ENCODE measurements around the gene NEDD4L. TPM values are rescaled to one million over a fixed set of nuclear protein-coding genes. Genes with fewer than 3 reads are reported as not detected.

The NEDD4L gene
- total RNA-seq, 6 experiments from 2014 or later = 11.2 to 28.1 (median 15.7) TPM

- Mint-ChIP-seq H3K9me3 (no peaks in the 10 kb centered on the region), H3K36me3 (ENCODE audit: low read depth) (no peaks in the 10 kb centered on the region), H3K4me1 (ENCODE audit: low read depth) (peaks cover 86% of the 10 kb centered on the region), H3K27me3 (ENCODE audit: insufficient read depth) (no peaks in the 10 kb centered on the region; the same call in 1 of the 2 replicates), H3K27ac (no peak overlapping the region), H3K4me3 (no peak overlapping the region)
- DNase-seq = no peak
- TF ChIP-seq, protein P1, sequence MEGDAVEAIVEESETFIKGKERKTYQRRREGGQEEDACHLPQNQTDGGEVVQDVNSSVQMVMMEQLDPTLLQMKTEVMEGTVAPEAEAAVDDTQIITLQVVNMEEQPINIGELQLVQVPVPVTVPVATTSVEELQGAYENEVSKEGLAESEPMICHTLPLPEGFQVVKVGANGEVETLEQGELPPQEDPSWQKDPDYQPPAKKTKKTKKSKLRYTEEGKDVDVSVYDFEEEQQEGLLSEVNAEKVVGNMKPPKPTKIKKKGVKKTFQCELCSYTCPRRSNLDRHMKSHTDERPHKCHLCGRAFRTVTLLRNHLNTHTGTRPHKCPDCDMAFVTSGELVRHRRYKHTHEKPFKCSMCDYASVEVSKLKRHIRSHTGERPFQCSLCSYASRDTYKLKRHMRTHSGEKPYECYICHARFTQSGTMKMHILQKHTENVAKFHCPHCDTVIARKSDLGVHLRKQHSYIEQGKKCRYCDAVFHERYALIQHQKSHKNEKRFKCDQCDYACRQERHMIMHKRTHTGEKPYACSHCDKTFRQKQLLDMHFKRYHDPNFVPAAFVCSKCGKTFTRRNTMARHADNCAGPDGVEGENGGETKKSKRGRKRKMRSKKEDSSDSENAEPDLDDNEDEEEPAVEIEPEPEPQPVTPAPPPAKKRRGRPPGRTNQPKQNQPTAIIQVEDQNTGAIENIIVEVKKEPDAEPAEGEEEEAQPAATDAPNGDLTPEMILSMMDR (IDR thresholded peaks at IDR 0.05) = no peak
Measured at GRCh38 chr18:58217052-58217451, 173.0 kb downstream of the NEDD4L start.

DNA sequence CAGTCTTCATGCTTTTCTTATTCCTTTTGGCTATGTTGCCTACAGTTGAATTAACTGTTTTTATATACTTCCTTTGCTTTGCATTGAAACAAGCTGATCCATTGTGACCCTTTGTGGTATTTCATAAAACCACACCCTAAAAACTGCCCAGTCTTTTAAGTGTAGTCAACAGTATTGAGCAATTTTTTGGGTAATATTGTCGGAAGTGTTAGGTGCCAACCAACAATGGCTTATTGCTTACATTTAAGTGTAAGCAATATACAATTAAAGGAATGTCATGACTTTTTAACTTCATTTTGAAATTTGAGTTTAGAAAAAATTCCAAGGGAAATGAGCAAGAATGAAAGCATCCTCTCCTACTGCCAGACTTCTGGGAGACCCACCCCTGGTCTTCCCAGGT is 174.1 kb downstream of the NEDD4L start:
- no peak overlapping the region for H3K4me3 Mint-ChIP-seq
- H3K9me3 Mint-ChIP-seq = no peaks in the 10 kb centered on the region
- no peak overlapping the region for H3K27ac Mint-ChIP-seq
- TF ChIP-seq, protein P1 (IDR thresholded peaks at IDR 0.05) = no peak
- H3K27me3 Mint-ChIP-seq (ENCODE audit: insufficient read depth) = no peaks in the 10 kb centered on the region; the same call in 1 of the 2 replicates
- peaks cover 86% of the 10 kb centered on the region for H3K4me1 Mint-ChIP-seq (ENCODE audit: low read depth)
- DNase-seq = no peak
- no peaks in the 10 kb centered on the region for H3K36me3 Mint-ChIP-seq (ENCODE audit: low read depth)

- Mint-ChIP-seq H3K4me3 (peak overlapping the region; percentile 85), H3K9me3 (no peaks in the 10 kb centered on the region), H3K36me3 (ENCODE audit: low read depth) (no peaks in the 10 kb centered on the region), H3K27me3 (ENCODE audit: insufficient read depth) (no peaks in the 10 kb centered on the region), H3K27ac (peak overlapping the region; percentile 95), H3K4me1 (ENCODE audit: low read depth) (peaks cover 84% of the 10 kb centered on the region)
- DNase-seq = peak; percentile 70
- TF ChIP-seq, protein P1 (IDR thresholded peaks at IDR 0.05) = peak; percentile 28; the same call in 1 of the 2 replicates
Measured at GRCh38 chr18:58221060-58221725, 177.2 kb downstream of the NEDD4L start.

GRCh38 chr18:58222432-58223125 is 178.6 kb downstream of the NEDD4L start:
- H3K9me3 Mint-ChIP-seq = no peaks in the 10 kb centered on the region
- H3K27me3 Mint-ChIP-seq (ENCODE audit: insufficient read depth) = no peaks in the 10 kb centered on the region; the same call in 1 of the 2 replicates
- H3K27ac Mint-ChIP-seq = peak overlapping the region; percentile 95
- peak overlapping the region; percentile 85 for H3K4me3 Mint-ChIP-seq
- H3K36me3 Mint-ChIP-seq (ENCODE audit: low read depth) = no peaks in the 10 kb centered on the region
- no peak for DNase-seq
- H3K4me1 Mint-ChIP-seq (ENCODE audit: low read depth) = peaks cover 71% of the 10 kb centered on the region
- TF ChIP-seq, protein P1 (IDR thresholded peaks at IDR 0.05) = no peak

- DNase-seq = peak; percentile 91
- H3K4me1 Mint-ChIP-seq (ENCODE audit: low read depth) = peaks cover 58% of the 10 kb centered on the region
- peak overlapping the region; percentile 85 for H3K4me3 Mint-ChIP-seq
- no peaks in the 10 kb centered on the region for H3K9me3 Mint-ChIP-seq
- H3K27ac Mint-ChIP-seq = peak overlapping the region; percentile 95
- no peaks in the 10 kb centered on the region for H3K36me3 Mint-ChIP-seq (ENCODE audit: low read depth)
- H3K27me3 Mint-ChIP-seq (ENCODE audit: insufficient read depth) = peaks cover 2% of the 10 kb centered on the region
- TF ChIP-seq, protein P1 (IDR thresholded peaks at IDR 0.05) = no peak
Measured at GRCh38 chr18:58223717-58224424, 179.8 kb downstream of the NEDD4L start.
